GM21825 (cell line): Measurements from ENCODE around the gene SSR4.

Source experiments
- ATAC-seq: cut with Tn5 transposase; IDR thresholded peaks from one replicate; pipeline ENCODE4 v1.9.1; 2021; ENCODE audit warnings: mild to moderate bottlenecking, moderate library complexity; ENCODE audit not compliant: unreplicated experiment

The SSR4 gene

DNA sequence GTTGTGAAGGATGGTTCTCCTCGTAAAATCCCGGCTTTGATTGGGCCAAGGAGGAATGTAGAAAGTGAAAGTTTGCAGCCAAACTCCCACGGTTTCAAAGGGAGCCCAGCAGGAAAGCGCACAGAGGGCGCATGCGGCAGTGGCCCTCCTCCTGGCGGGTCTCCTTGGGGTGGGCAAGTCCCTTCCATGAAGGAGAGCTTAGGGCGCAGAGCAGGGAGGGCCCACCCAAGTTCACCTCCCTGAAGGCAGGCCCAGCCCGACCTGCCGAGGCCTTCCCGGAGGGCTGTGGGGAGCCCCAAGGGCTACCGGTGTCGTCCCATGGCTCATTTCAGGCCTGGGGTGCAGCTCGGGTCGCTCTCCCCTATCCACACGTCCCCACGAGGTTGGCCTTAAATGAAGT, 33.8 kb downstream of the SSR4 start:
- ATAC-seq, result no peak

DNA sequence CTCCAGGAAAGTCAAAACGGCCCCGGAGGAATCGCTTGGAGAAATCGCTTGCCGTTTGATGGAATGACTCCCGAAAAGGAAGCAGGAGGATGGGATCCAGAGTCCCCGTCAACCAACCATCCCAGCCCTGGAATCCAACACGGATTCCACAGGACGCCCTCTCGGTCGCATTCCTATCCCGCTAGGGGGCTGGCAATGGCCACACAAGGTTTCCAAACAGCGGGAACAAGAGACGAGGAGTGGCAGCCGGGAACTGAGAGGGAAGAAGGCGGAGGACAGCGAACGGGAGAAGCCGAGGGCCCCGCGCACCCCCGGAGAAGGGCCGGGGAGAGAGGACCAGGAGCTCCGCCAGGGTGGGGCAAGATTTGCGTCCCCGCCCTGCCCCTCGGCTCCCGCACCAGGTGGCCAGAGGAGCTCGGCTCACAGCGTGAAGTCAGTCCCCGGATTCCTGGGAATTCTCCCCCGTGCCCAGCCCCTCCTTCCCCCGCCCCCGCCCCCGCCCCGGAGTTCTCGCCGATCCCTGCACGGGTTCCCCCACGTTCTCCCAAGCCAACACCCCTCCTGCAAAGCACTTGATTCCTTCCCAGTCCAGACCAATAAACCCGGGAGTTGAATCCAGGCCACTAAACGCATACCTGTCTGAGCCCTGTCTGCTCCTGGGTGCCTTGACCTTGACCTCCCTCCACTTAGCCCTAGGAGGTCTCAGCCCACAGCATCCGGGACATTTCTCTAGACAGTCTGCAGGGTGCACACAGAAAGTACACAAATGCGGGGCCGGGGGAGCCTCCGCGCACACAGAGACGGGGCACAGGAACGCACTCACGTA, 34.5 kb downstream of the SSR4 start:
- no peak for ATAC-seq

DNA sequence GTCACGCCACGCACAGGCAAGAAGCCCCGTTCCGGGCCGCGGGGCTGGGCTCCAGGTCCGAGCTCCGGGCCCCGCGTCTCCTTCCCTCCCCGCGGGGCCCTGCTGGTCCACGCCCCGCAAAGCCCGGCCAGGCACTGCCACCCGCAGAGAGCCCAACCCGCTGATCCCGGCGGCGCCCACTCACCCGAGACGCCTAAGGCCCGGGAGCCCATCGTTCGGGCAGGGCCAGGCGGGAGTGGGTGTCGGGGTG, 35.0 kb downstream of the SSR4 start:
- no peak for ATAC-seq

DNA sequence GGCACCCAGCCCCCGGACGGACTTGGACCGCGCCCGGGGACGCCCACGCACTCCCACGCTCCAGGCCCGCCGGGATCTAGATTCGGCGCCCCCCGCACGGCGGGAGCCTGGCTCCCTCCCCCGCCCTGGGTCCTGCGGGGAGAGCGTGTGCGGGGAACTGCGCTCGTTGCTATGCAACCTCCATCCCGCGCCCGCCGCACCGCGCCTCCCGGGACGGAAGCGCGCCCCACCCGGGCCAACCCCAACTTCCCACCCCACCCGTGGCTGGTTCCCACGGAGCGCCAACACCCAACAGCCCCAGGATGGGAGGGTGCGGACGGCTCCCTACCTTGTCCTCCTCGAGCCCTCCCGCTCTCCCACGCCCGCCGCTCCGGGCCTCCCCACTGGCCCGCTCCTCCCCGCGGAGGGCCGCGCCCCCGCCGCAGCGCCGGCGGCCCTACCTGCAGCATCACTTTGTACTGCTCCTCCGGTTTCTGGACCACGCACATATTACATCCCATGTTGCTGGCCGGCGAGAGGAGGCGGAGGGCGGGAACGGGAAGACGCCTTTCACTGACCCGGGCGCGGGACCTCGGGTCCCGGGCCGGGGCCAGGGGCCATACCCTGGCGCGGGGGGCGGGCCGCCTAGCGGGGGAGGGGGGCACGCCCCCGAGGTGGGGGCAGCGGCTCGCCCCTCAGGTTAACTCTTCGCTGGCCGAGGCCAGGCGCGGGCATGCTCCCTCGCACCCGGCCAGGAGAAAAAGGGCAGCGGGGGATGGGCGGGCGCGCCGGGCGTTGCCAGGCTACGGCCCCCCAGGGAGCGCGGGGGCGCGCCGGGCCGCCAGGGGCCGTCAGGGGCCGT, 35.6 kb downstream of the SSR4 start, which contains the start of gene PDZD4:
TSS of gene PDZD4 (minus strand) at position 746 of the 841 bp plus-strand sequence. CDS start at position 500, 246 bp downstream.
- ATAC-seq, result no peak

DNA sequence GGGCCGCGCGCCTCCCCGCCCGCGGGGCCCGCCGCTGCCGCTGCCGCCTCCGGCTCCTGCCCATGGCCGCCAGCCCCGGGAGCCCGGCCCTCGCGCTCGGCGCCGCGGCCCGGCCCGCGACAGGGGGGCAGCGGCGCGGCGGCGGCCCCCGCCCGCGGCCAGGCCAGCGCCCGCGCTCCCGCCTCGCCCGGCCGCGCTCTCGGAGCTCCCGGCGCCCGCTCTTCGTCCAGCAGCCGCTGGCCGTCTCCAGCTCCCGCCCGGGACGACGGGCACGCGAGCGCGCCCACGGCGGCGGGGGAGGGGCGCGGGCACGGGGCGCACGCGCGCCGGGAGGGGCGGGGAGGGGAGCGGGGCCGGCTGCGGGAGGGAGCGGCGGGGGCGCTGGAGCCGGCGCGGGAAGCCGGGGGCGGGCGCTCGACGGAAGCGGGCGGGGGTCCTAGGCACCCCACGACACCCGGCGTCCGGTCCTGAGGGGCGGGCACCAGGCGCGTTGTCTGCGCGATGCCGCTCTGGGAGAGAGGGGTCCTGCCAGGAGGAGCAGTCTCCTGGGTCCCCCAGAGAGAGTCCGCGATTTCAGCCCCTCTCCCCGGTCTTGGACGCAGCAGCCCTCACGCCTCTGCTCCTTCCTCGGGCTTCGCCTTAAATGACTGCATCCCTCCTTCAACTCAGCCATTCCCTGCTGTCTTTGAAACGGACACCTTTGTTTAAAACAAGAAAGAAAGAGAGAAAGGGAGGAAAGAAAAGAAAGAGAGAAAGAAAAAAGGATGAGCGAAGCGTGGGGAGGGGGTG, 36.4 kb downstream of the SSR4 start:
- no peak for ATAC-seq

DNA sequence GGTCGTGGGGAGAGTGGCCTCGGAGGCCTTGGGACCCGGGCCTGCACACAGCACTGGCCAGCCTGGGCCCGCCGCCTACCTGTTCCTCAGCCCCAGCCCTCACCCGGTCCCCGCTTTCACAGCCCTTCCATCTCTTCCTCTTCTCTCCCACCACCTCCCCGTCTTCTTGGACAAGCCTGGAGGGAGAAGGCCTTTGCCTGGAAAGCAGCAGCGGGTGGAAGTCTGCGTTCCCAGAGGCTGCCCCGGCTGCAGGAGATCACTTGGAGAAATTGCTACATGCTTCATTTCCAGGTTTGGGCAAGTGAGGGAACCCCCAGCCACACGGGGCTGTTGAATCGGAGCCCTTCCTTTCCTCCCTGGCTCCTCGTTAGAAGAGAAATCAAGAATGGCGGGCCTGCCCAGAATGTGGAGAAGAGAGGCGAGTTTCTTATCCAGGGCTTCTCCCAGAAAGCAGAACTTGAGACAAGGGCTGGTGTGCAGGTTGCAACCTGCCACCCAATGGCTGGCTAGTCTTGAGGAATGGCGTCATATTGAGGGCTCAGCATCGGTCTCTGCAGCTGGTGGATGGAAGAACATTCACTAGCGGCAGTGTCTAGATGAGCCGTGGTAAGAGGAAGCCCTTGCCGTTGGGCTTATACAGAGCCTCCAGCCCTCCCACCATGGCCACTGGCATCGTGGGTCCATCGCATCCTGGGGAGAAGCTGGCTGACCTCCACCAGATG, 37.1 kb downstream of the SSR4 start:
- ATAC-seq, result no peak

DNA sequence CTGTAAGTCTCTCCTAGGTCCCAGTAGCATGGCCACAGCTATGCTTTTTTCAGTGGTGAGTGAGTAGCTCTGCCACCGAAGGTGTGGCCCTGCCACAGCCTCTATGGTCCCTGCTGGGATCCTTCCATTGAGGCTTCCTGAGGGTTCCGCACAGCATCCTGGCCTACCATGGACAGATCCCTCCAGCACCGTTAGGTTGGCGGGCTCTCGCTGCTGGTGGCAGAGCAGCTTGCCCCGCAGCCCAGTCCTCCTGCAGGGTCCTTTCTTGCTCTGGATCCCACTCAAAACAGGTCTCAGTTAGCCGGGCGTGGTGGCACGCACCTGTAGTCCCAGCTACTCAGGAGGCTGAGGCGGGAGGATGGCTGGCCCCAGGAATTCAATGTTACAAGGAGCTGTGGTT, 38.3 kb downstream of the SSR4 start:
- no peak for ATAC-seq

DNA sequence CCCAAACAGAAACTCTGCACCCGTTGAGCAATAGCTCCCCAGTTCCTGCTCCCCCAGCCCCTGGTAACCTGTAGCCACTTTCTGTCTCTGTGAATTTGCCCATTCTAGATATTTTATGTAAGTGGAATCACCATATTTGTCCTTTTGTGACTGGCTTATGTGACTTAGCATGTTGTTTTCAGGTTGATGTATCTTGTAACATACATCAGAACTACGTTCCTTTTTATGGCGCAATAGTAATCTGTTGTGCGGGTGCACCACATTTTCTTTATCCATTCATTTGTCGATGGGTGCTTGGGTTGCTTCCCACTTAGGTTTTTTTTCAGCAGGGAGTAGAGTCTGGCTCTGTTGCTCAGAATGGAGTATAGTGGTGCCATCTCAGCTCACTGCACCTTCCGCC, 42.5 kb downstream of the SSR4 start:
- ATAC-seq, result no peak

DNA sequence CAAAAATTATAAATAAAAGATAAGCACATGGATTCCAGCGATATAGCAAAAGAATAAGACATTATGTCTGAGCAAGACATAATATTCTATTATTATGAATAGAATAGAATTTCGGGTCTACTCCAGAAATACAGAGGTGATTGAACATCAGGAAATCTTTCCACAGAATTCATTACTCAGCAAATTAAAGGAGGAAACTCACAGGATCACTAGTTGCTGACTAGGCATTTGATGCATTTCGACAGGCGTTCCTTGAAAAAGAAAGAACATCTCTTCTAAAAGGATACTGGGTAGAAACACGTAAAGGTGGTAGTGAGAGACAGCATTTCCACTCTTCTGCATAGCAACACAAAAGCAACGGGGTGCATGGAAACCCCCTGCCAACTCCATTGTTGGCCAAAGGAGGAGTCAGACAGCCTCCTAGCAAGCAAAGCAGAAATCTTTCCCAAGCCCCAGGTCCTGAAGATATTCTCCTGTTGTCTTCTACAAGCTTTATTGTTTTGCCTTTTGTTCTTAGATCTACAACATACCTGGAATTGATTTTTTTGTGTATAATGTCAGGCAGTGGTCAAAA, 50.1 kb downstream of the SSR4 start:
- no peak for ATAC-seq

DNA sequence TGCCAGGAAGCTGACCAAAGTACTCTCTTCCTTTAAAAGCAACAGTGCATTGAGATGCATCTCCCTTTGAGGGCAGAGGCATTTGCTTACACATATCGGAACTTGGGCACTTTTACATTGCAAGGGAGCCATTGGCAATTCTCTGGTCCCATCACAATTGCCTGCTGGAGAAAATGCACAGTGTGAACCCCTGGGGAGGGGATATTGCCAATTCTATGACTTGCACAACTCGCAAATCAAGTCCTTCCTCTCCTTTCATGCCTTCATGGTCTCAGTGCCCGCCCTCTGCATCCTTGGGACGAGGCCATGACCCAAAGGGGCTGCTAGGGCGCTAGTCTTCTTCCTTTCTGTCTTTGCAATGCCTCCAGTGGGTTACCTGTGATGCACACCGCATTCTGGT, 50.7 kb downstream of the SSR4 start:
- ATAC-seq, result no peak

DNA sequence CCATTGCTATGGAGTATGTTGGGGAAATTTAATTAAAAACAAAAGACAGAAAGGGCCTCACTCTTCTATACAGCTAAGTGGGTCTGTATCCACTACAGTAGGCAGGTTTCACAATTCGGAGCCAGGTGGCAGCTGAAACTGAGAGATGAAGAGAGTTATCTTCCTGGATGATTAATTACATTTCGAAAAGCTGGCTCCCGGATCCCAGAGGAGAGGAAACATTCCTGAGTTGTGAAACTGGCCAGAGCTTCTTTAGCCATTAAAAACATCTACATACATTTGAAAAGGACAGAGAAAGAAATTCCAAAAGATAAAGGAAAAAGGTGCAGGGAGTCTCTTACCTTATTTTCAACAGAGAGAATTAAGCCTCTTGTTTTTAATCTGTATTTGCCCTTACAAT, 51.4 kb downstream of the SSR4 start:
- ATAC-seq, result no peak
